ENCODE results near the gene DENND1A.
A peak's percentile ranks its signal among the peaks of the same experiment; 100 is the strongest.
"Not testable (repeated sequence)": the region's sequence is repeated elsewhere in the genome, so short reads cannot be mapped to it uniquely, and the experiment has no call there.

Gene DENND1A

GRCh38 chr9:123823194-123823947 is 106.6 kb downstream of the DENND1A start:
- DNase-seq (ENCODE audit: insufficient read length, low spot score) (no peak), FAIRE-seq (no peak)

GRCh38 chr9:123821619-123822018 is 108.3 kb downstream of the DENND1A start:
- no peak for DNase-seq (ENCODE audit: insufficient read length, low spot score)
- no peak for FAIRE-seq

DNA sequence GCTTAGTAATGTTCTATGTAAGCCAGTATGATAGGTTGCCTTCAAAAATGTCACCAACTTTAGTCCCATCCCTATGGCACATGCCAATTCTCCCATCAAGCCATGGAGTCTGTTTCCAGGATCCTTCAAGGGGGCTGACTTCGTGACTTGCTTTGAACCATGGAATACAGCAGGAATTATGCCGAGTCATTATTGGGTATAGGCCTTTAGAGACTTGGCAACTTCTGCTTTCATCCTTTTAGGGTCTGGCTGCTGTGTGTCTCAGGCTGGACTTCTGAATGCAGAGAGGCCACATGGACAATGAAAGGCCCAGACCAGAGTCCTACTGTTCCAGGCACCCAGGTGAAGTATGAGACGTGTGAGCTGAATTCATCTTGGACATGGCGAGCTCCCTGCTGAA is 109.8 kb downstream of the DENND1A start:
- FAIRE-seq (peak; percentile 26), DNase-seq (ENCODE audit: insufficient read length, low spot score) (no peak)

GRCh38 chr9:123816817-123817472 is 113.0 kb downstream of the DENND1A start:
- DNase-seq (ENCODE audit: insufficient read length, low spot score): no peak
- FAIRE-seq: no peak

- DNase-seq (ENCODE audit: insufficient read length, low spot score); FAIRE-seq: not testable (repeated sequence)
Observed at GRCh38 chr9:123815856-123816255, 114.1 kb downstream of the DENND1A start.

DNA sequence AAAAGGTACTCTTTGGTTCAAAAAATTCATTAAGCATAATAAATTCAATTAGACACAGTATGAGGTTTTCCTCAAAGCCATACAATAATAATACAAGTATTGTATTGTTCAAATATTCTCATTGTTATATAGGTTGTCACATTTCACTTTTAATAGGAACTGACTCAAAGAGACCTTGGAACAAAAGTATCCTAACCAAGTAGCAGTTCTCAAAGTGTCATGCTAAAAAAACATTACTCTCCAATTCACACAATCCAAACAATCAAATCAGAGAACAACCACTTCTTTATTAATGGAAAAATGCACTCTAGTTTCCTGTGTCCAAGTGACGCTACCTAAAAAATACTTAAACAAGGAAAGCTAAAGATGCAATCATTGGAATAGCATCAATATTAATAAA is 115.4 kb downstream of the DENND1A start:
- FAIRE-seq: no peak
- DNase-seq (ENCODE audit: insufficient read length, low spot score): no peak

DNA sequence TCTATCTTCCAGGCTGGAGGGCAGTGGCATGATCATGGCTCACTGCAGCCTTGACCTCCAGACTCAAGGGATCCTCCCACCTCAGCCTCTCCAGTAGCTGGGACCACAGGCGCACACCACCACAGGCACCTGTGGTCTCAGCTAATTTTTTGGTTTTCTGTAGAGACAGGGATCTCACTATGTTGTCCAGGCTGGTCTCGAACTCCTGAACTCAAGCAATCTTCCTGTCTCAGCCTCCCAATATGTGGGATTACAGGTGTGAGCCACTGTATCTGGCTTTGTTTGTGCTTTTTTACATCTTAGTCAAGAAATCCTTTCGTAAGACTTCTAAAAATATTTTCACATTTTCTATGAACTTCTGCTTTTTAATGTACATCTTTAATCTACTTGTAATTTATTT is 116.9 kb downstream of the DENND1A start:
- no peak for DNase-seq (ENCODE audit: insufficient read length, low spot score)
- no peak for FAIRE-seq

DNA sequence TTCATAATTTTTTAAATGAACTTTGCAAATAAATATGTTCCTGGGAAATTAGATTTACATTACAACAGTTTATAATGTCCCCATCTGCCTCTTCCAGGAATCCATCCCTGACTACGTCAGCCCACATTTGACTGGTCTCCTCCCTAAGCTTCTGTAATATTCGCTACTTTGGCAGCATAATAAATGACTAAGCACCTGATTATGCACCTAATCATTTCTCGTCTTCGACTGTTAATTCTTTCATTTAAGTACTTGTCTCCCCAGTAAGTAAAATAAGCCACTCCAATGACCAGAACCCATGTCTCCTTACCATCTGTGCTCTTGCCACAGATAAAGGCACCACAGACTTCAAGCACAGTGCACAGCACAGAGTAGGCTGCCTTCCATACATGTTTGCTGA is 122.7 kb downstream of the DENND1A start:
- FAIRE-seq (peak; percentile 11), DNase-seq (ENCODE audit: insufficient read length, low spot score) (no peak)

DNA sequence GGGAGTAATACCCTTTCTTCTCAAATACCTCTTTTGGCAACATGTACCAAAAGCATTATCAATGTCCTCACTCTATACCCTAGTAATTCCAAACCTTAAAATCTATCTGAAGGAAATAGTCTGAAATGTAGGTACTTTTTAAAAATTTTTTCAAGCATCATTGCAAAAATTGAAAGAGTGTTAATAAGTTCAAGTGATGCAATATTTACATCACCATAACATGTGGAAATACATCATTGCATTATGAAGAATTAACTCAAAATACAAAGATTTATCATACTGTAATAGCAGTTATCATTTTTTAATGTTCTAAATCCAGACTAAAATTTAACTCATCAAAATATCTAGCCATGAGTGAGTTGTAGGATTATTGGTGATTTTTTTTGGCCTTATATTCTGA is 123.1 kb downstream of the DENND1A start:
- no peak for FAIRE-seq
- no peak for DNase-seq (ENCODE audit: insufficient read length, low spot score)

- no peak for FAIRE-seq
- DNase-seq (ENCODE audit: insufficient read length, low spot score): no peak
Observed at GRCh38 chr9:123798195-123798594, 131.7 kb downstream of the DENND1A start.

GRCh38 chr9:123796618-123797484 is 133.1 kb downstream of the DENND1A start:
- peak; percentile 42 for FAIRE-seq

DNA sequence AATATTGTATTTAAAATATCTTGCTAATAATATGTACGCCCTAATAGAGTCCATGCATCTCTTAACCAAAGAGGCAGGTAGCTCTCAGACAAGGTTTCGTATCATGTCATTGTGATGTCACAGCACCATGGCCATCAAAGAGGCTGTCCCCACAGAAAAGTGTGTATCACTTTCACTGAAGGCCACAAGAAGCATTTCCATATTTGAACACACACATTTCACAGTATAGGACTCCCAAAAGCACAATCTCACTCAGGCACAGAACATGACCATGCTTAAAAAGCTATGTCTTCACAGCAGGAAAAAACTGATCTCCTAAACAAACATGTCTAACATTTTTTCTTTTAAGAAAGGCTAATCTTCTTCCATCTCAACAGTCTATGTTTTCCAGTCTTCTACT is 133.8 kb downstream of the DENND1A start:
- FAIRE-seq: peak; percentile 67
- no peak for DNase-seq (ENCODE audit: insufficient read length, low spot score)

More at GRCh38 chr9:123796618-123797484, 133.1 kb downstream of the DENND1A start:
- no peak for DNase-seq (ENCODE audit: insufficient read length, low spot score)

- no peak for FAIRE-seq
- no peak for DNase-seq (ENCODE audit: insufficient read length, low spot score)
Observed at GRCh38 chr9:123795336-123795735, 134.6 kb downstream of the DENND1A start.

- DNase-seq (ENCODE audit: insufficient read length, low spot score): no peak
- no peak for FAIRE-seq
Observed at GRCh38 chr9:123792501-123792900, 137.4 kb downstream of the DENND1A start.

DNA sequence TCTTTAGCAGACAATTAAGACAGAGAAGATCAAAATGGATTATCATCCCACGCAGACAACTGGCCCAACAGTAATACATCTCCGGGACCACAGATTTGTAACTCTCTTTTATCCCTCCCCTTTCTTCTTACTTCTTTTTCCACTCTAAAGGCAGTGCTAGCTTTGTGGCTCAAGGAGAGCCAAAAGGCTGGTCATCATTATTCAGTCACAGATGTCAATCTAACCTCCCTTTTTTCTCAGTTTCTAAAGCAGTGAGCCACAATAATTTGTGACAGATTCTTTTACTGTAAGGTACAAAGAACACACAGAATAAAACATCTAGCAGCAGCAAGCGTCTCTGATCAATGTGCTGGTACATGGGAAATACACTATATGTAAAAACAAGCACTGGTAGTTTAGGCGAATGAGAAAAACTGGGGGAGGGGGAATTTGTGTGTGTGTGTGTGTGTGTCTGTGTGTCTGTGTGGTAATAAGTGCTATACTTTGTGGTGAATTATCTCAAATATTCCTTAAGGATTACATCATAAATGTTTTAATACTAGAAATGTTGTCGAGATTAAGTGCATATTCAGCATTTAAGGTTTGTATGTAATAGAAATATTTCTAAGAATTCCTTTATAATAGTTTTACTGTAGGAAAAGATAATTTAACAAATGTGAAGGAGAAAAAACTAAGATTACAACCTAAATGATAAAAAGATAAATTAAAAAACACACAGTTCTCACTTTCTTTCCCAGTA is 140.2 kb downstream of the DENND1A start:
- FAIRE-seq (peak; percentile 14), DNase-seq (ENCODE audit: insufficient read length, low spot score) (no peak)

DNA sequence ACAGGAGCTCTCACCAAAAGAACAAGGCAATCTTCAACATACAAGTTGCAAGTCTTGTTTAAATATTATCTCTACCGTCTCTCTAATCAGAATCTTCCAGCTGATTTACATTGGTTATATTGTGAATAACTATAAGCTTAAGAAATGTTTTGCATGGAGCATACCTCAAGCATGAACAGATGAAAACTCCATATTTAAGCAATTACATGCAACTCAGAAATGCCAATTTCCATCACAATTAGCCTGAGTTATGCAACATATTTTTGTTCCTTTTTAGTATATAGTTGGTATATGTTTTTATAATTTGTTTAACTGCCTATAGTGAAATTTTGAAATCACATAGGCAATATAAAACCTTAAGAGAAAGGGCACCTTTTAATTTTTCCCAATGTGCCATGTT is 142.5 kb downstream of the DENND1A start:
- no peak for FAIRE-seq
- no peak for DNase-seq (ENCODE audit: insufficient read length, low spot score)

- FAIRE-seq (no peak), DNase-seq (ENCODE audit: insufficient read length, low spot score) (no peak)
Observed at GRCh38 chr9:123784518-123784917, 145.4 kb downstream of the DENND1A start.

- FAIRE-seq: no peak
- no peak for DNase-seq (ENCODE audit: insufficient read length, low spot score)
Observed at GRCh38 chr9:123778232-123778902, 151.6 kb downstream of the DENND1A start.

DNA sequence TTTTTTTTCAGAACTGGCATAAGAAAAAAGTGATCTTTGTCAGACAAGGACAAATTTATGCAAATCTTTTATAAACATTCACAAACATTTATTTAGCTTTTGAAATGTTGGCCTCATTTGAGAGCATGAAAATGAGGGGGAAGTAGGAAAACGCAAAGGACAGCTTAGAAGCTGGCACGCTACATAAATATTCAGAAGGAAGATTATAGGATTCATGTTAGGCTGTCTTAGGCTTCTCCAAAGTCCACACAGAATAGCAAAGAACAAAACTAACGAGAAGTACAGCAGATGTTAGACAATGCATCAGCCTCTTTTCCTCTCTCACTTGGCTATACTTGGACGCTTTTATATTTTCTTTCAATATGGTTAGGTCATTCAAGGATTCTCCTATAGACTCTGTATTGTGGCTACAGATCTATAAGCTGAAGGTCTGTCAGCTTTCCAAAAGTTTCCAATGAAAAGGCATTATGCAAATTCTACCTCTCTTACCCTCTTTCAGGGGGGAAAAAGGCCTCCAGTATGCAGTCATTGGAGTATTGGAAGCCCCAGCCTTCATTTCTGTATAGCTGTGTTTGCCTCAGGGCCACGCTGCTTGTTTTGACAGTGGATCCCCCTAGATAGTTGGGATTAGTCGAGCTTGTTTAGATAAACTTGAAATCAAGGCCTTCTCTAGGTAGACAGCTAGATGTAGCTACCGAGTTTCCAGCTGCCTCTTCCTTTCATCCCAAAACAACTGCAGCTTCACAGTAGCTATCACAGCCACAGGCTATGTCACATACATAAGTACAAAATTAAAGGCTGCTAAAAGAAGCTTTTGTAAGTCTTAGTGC is 153.0 kb downstream of the DENND1A start:
- no peak for FAIRE-seq

More for the DNA sequence above, 153.0 kb downstream of the DENND1A start:
- DNase-seq (ENCODE audit: insufficient read length, low spot score): no peak

All from GM19239 (cell line).